Measurements from ENCODE around the gene EXD3.

- TF ChIP-seq CTCF (IDR thresholded peaks at IDR 0.05) (no peak), EP300 (IDR thresholded peaks at IDR 0.05) (no peak), POLR2A (IDR thresholded peaks at IDR 0.05) (no peak)
Measured at GRCh38 chr9:137267933-137268355, 155.0 kb downstream of the EXD3 start.

All from stomach (tissue), 4 donors.